Measurements from ENCODE around the gene ZFP92.
"Not testable (repeated sequence)": the region's sequence is repeated elsewhere in the genome, so short reads cannot be mapped to it uniquely, and the experiment has no call there.

The ZFP92 gene

GRCh38 chrX:153387345-153387744 is 23.9 kb upstream of the ZFP92 start:
- no peak overlapping the region for H3K27ac ChIP-seq
- TF ChIP-seq CTCF (conservative IDR thresholded peaks at IDR 0.05) = no peak
- TF ChIP-seq ZFX (IDR thresholded peaks at IDR 0.05) = no peak

DNA sequence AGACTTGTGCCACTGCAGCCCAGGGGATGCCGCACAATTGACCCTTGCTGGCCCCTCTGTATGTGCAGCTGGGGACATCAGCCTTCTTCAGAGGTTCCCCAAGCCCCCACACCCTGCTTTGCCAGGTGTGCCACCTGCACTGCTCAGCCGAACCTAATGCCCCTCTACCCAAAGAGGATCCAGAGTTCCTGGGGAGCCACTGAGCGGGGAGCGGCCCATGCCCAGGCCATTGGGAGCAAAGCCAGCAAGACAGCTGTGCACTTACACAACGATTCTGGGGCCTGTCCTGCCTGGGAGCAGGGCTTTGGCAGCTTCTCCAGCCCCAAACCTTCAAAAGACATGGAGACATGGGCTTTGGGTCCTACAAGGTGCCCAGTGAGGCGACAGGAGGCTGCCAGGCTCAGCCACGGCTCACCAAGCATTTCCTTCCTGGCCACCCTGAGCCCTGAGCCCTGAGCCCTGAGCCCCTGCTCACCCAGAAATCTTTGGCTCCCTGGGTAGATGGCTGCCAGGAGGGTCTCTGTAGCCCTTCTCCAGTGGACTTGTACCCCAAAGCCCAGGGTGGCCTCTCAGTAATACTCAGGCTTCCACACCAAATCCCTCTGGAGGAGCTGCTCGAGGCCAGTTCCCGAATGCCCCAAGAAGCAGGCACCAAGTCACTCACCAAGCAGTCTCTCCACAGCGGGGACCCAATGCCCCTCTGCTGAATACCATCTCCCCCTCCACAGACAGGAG is 23.1 kb upstream of the ZFP92 start:
- no peak for TF ChIP-seq ZFX (IDR thresholded peaks at IDR 0.05)
- no peak for TF ChIP-seq CTCF (conservative IDR thresholded peaks at IDR 0.05)
- H3K27ac ChIP-seq = no peak overlapping the region

DNA sequence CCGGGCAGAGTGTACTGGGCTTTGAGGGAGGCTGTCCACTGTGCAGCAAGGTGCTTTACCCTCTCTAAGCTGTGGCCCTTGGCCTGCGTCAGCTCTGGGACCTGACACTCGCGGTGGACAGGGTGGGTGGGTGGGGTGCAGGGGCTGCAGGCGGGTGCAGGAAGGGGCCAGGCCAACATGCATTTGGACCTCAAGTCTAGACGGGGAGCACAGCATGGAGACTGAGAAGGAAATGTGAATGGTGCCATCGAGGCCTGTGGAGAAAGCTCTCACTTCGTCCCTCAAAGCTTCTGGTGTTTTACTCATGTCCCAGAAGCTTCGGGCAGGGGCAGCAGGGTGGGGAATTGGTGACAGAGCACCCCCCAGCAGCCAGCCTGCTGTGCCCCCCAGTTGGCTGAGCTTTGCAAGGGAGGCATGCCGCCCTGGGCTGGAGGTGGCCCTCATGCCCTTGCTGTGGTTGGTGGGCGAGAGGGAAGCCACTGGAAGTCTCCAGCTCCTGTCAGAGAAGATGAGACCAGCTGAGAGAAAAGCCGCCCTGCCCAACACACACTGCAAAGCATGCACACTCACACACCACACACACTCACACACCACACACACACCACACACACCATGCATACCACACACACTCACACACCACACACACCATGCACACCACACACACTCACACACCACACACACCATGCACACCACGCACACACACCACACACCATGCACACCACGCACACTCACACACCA is 22.4 kb upstream of the ZFP92 start:
- no peak overlapping the region for H3K27ac ChIP-seq
- TF ChIP-seq CTCF (conservative IDR thresholded peaks at IDR 0.05) (no peak), ZFX (IDR thresholded peaks at IDR 0.05) (no peak)

GRCh38 chrX:153389460-153389768 is 21.9 kb upstream of the ZFP92 start:
- not testable (repeated sequence) for H3K27ac ChIP-seq

DNA sequence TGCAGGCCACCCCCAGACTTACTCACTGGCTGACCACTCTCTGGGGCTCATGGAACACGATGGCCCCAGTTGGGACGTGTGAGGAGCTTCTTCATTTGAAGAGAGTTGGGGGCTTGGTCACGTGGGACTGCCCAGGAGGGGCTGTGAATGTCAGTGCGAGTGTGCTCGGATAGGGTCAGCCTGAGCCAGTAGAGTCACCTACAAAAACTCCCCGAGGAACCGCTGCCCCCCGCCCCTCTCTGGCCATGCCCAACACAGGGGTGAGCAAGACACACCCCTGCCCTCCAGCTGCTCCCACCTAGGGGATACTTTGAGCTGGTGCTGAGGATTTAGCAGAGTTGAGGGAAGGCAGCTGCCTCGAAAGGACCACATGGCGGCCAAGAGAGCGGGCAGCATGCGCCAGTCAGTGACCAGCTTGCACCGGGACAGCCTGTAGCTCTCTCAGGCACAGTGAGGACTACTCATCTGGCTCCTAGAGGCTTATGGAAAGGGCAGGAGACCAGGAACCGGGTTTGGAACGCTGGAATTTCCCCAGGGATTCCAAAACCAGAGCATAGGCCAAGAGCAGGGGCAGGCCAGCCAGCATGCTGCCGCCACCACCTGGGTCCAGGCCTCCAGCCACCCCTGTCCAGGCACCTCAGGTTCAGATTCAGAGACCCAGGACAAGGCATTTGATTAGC is 18.5 kb upstream of the ZFP92 start:
- no peak overlapping the region for H3K27ac ChIP-seq
- no peak for TF ChIP-seq CTCF (conservative IDR thresholded peaks at IDR 0.05)
- TF ChIP-seq ZFX (IDR thresholded peaks at IDR 0.05) = no peak

DNA sequence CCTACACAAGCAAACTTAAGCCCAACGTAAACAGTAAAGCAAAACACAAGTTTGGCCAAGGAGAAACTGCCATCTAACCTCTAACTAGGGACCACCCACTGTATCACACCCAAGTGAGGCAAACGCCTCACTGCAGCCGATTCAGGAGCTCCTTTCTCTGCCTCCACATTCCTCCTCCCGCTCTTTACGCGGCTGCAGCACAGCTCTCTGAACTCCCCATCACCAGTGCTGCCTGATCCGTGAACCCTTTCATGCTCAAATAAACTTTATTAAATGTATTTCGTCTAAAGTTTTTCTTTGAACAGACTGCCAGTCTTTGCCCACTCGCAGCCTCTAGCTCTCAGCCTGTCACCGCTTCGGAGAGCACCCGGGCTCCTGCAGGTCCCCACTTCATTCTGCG is 16.7 kb upstream of the ZFP92 start:
- no peak overlapping the region for H3K27ac ChIP-seq
- TF ChIP-seq ZFX (IDR thresholded peaks at IDR 0.05) (no peak), CTCF (conservative IDR thresholded peaks at IDR 0.05) (no peak)

DNA sequence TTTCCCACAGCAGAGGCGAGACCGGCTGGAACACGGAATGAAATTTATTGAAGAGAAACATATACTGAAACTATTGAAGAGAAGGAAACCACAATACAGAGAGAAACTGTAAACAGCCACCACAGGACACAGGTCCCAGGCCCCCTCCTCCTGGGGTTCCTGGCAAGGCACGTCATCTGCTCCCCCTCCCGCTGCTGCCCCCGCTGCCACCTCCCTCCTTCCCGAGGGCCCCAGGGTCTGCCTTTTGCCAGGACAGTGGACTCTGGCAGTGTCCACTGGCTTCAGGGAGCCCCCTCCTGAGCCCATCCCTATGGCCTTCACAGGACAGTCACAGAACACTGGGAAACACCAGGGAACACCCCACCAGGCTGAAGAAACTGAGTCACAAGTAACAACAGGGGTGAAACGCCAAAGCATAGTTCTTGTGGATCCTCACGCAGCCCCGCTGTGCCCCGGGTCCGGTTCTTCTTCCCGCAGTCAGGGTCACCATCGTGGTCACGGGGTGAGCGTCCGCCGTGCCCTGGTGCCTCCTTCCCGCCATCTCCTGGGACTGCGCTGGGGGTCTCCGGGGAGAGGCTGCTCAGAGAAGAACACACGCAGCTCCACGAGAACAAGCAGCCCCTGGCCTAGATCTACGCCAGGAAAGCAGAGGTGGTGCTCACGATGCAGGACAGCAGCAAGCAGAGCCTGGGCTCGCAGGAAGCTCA is 15.5 kb upstream of the ZFP92 start:
- TF ChIP-seq CTCF (conservative IDR thresholded peaks at IDR 0.05) (no peak), ZFX (IDR thresholded peaks at IDR 0.05) (no peak)
- H3K27ac ChIP-seq = no peak overlapping the region

Data from C4-2B (cell line).